ES-I3 (cell line): ENCODE results near the gene MYO15B.

Source experiments
- H3K36me3 ChIP-seq: 2 replicates; pipeline ENCODE4 v1.6.1; 2013; ENCODE audit warnings: mild to moderate bottlenecking, low read length, control low read depth, moderate library complexity; ENCODE audit not compliant: insufficient read depth
- H3K4me1 ChIP-seq: 2 replicates; pipeline ENCODE4 v1.6.1; 2013; ENCODE audit warnings: mild to moderate bottlenecking, control low read depth, low read length; ENCODE audit not compliant: insufficient read depth
- H3K9ac ChIP-seq: 2 replicates; pipeline ENCODE4 v1.6.1; 2013; ENCODE audit warnings: low read depth, mild to moderate bottlenecking, low read length, moderate library complexity
- H3K9me3 ChIP-seq: 2 replicates; pipeline ENCODE4 v1.6.1; 2013; ENCODE audit warnings: mild to moderate bottlenecking, low read length, moderate library complexity; ENCODE audit not compliant: control insufficient read depth, insufficient read depth

The MYO15B gene

GRCh38 chr17:75645501-75645888 is 57.9 kb downstream of the MYO15B start:
- peaks cover 34% of the 10 kb centered on the region for H3K4me1 ChIP-seq
- no peak overlapping the region for H3K9ac ChIP-seq
- H3K9me3 ChIP-seq = no peaks in the 10 kb centered on the region
- peaks cover 3% of the 10 kb centered on the region for H3K36me3 ChIP-seq

GRCh38 chr17:75645889-75646637 is 58.5 kb downstream of the MYO15B start:
- peaks cover 9% of the 10 kb centered on the region for H3K36me3 ChIP-seq
- no peaks in the 10 kb centered on the region for H3K9me3 ChIP-seq
- H3K4me1 ChIP-seq = peaks cover 34% of the 10 kb centered on the region
- H3K9ac ChIP-seq = no peak overlapping the region

DNA sequence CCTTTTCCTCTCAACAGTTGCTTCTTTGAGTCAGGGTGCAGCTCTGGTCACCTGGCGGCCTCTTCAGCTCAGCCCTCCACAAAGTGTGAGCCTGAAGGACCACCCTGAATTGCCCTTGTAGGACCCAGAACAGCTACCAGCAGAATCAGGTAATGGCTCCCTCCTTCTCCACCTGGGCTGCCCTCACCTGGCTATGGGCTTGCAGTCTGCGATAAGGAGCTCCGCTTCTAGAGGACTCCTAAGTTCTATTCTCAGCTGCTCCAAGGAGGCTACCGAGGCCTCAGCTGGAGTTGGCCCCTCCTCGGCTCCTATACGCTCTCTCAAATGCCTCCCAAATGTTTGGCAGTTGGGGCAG is 59.0 kb downstream of the MYO15B start:
- Histone ChIP-seq H3K9me3 (no peaks in the 10 kb centered on the region), H3K4me1 (peaks cover 34% of the 10 kb centered on the region), H3K36me3 (peaks cover 10% of the 10 kb centered on the region; the same call in 1 of the 2 replicates), H3K9ac (no peak overlapping the region)

GRCh38 chr17:75647061-75647460 is 59.5 kb downstream of the MYO15B start:
- Histone ChIP-seq H3K9ac (no peak overlapping the region), H3K4me1 (peaks cover 34% of the 10 kb centered on the region), H3K36me3 (peaks cover 10% of the 10 kb centered on the region; the same call in 1 of the 2 replicates), H3K9me3 (no peaks in the 10 kb centered on the region)

DNA sequence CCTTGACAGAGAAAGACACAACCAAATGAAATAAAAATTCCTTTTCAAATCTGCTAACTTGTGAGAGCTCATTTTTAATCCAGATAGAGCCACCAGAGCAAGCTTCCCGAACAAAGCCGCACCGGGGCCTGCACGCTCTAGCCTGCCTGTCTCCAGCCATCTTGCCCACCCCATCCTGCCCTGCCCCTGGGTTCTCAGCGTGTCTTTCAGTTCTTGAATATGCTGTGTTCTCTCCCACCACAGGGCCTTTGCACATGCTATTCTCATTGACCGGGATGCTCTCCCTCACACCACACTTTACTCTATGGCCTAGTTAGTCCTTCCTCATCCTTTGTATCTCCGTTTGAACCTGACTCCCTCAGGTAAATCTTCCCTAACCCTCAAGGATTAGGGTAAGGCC is 60.3 kb downstream of the MYO15B start:
- Histone ChIP-seq H3K4me1 (peaks cover 29% of the 10 kb centered on the region), H3K9me3 (no peaks in the 10 kb centered on the region), H3K9ac (no peak overlapping the region), H3K36me3 (peaks cover 10% of the 10 kb centered on the region; the same call in 1 of the 2 replicates)

- H3K36me3 ChIP-seq = peaks cover 8% of the 10 kb centered on the region; the same call in 1 of the 2 replicates
- no peaks in the 10 kb centered on the region for H3K9me3 ChIP-seq
- peaks cover 20% of the 10 kb centered on the region; the same call in 1 of the 2 replicates for H3K4me1 ChIP-seq
- no peak overlapping the region for H3K9ac ChIP-seq
Measured at GRCh38 chr17:75649687-75650086, 62.1 kb downstream of the MYO15B start.

GRCh38 chr17:75650874-75651273 is 63.3 kb downstream of the MYO15B start:
- H3K4me1 ChIP-seq = peaks cover 11% of the 10 kb centered on the region; the same call in 1 of the 2 replicates
- no peak overlapping the region for H3K9ac ChIP-seq
- H3K36me3 ChIP-seq = peaks cover 8% of the 10 kb centered on the region; the same call in 1 of the 2 replicates

DNA sequence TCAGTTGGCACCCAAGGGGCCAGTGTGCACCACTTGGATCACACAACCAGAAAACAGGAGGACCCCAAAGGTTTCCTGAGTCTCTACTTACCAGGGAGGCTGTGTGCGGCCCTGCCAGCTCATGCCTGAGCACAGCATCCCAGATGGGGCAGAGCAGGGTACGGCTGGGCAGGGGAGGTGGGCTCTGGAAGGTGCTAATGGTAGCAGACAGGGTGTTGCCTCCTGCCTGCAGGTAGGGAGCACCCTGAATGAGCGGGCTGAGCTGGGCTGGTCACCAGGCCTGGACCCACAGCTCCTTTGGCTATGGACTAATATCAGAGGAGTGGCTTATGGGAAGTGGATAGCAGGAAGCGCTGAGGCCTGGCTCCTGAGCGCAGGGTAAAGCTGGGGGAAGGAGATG is 64.7 kb downstream of the MYO15B start:
- H3K9me3 ChIP-seq = no peaks in the 10 kb centered on the region
- peaks cover 11% of the 10 kb centered on the region for H3K36me3 ChIP-seq
- H3K9ac ChIP-seq = no peak overlapping the region
- H3K4me1 ChIP-seq = no peaks in the 10 kb centered on the region

More at GRCh38 chr17:75650874-75651273, 63.3 kb downstream of the MYO15B start:
- no peaks in the 10 kb centered on the region for H3K9me3 ChIP-seq

- no peak overlapping the region for H3K9ac ChIP-seq
- H3K9me3 ChIP-seq = no peaks in the 10 kb centered on the region
- H3K36me3 ChIP-seq = peaks cover 12% of the 10 kb centered on the region
- H3K4me1 ChIP-seq = no peaks in the 10 kb centered on the region
Measured at GRCh38 chr17:75652934-75653549, 65.4 kb downstream of the MYO15B start.

- no peaks in the 10 kb centered on the region for H3K9me3 ChIP-seq
- no peaks in the 10 kb centered on the region for H3K4me1 ChIP-seq
- H3K9ac ChIP-seq = no peak overlapping the region
- peaks cover 17% of the 10 kb centered on the region for H3K36me3 ChIP-seq
Measured at GRCh38 chr17:75654176-75654575, 66.6 kb downstream of the MYO15B start.

GRCh38 chr17:75658237-75658636 is 70.6 kb downstream of the MYO15B start:
- no peaks in the 10 kb centered on the region for H3K9me3 ChIP-seq
- peaks cover 32% of the 10 kb centered on the region for H3K36me3 ChIP-seq
- H3K9ac ChIP-seq = no peak overlapping the region
- H3K4me1 ChIP-seq = no peaks in the 10 kb centered on the region

GRCh38 chr17:75661531-75661930 is 73.9 kb downstream of the MYO15B start:
- Histone ChIP-seq H3K9me3 (no peaks in the 10 kb centered on the region), H3K9ac (no peak overlapping the region), H3K4me1 (no peaks in the 10 kb centered on the region), H3K36me3 (peaks cover 35% of the 10 kb centered on the region)

GRCh38 chr17:75662511-75662910 is 74.9 kb downstream of the MYO15B start:
- peaks cover 30% of the 10 kb centered on the region for H3K36me3 ChIP-seq
- no peak overlapping the region for H3K9ac ChIP-seq
- no peaks in the 10 kb centered on the region for H3K9me3 ChIP-seq
- no peaks in the 10 kb centered on the region for H3K4me1 ChIP-seq

DNA sequence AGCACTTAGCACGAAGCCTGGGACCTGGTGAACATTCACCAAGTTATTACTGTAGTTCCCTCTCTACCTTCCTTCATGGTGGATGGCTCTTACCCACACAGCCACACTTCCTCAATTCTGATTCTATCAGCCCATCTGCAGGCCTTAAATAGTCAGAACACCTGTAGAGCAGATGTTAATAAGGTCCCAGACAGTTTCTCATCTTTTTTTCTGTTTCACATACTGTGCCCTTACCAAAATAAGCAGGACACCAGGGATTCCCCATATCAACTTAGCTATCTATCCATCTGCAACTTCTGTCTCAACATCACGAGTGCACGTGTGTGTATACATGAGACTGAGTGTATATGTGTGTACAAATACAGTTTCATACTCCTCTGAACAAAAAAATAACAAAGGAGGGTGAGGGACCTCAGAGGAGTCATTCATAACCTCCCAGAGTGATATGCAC is 76.5 kb downstream of the MYO15B start:
- Histone ChIP-seq H3K9ac (no peak overlapping the region), H3K9me3 (no peaks in the 10 kb centered on the region), H3K36me3 (peaks cover 26% of the 10 kb centered on the region; the same call in 1 of the 2 replicates), H3K4me1 (no peaks in the 10 kb centered on the region)

DNA sequence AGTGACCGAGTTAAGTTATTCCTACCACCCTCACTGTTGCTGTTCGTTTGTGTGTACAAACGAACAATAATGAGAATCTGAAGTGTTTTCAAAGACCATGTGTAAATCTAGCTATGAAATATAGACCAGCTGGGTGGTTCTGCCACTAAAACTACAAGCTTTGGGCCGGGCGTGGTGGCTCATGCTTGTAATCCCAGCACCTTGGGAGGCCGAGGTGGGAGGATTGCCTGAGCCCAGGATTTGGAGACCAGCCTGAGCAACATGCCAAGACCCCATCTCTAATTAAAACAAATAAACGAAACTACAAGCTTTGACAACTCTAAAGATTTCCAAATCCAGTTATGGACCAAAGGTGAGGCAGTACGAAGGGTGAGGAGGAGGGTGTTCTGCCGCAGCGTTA is 78.4 kb downstream of the MYO15B start:
- H3K36me3 ChIP-seq = peaks cover 27% of the 10 kb centered on the region
- no peaks in the 10 kb centered on the region for H3K9me3 ChIP-seq
- H3K4me1 ChIP-seq = no peaks in the 10 kb centered on the region
- H3K9ac ChIP-seq = peak overlapping the region; percentile 76; the same call in 1 of the 2 replicates
